K562 (cell line): ENCODE measurements around the gene INTS1.

Source experiments
- CHD4 ChIP-seq: fragments of 200-600 bp; sonication (generic); IDR thresholded peaks from 3 replicates; pipeline ENCODE4 v1.6.1; 2012; ENCODE audit warnings: low read depth, mild to moderate bottlenecking, mixed read lengths, low read length, inconsistent platforms; ENCODE audit not compliant: insufficient read depth, insufficient replicate concordance, poor library complexity, severe bottlenecking
- CTCF ChIP-seq, 3 experiments: IDR thresholded peaks in 2 of 3; conservative IDR thresholded peaks in 1 of 3; 2 replicates each; pipeline ENCODE4 v1.5.1; 2011 to 2012; ENCODE audit warnings: low read length in 3 of 3, mild to moderate bottlenecking in 3 of 3, control low read depth in 2 of 3, improper control_type of control experiment in 1 of 3, inconsistent platforms in 1 of 3, low read depth in 1 of 3, mixed read lengths in 1 of 3, moderate library complexity in 1 of 3; ENCODE audit not compliant: insufficient read depth in 2 of 3
- DACH1 ChIP-seq: fragments of 450-650 bp; IDR thresholded peaks from 2 replicates; pipeline ENCODE4 v1.6.1; 2018; ENCODE audit not compliant: partially characterized antibody
- ETV5 ChIP-seq: sonication (generic); formaldehyde crosslinking; IDR thresholded peaks from 2 replicates; pipeline ENCODE4 v1.4.0; 2020; ENCODE audit warnings: low read depth, mild to moderate bottlenecking, missing genetic modification reagents
- PURB ChIP-seq: sonication (generic); formaldehyde crosslinking; IDR thresholded peaks from 2 replicates; pipeline ENCODE4 v1.9.0; 2021; ENCODE audit warnings: low read depth, mild to moderate bottlenecking, missing genetic modification reagents

GRCh38 chr7:1531263-1531978, 27.2 kb upstream of the INTS1 start:
- TF ChIP-seq CTCF (IDR thresholded peaks at IDR 0.05 in 2 of 3, conservative IDR thresholded peaks at IDR 0.05 in 1 of 3; ENCODE audit: insufficient read depth in 2 of 3, low read depth in 1 of 3, low read length in 3 of 3) (no peak), PURB (CRISPR knock-in tag) (no peak), ETV5 (CRISPR knock-in tag) (no peak), CHD4 (no peak), DACH1 (no peak)
